ENCODE measurements around the gene TM2D1.

TM2D1 gene

DNA sequence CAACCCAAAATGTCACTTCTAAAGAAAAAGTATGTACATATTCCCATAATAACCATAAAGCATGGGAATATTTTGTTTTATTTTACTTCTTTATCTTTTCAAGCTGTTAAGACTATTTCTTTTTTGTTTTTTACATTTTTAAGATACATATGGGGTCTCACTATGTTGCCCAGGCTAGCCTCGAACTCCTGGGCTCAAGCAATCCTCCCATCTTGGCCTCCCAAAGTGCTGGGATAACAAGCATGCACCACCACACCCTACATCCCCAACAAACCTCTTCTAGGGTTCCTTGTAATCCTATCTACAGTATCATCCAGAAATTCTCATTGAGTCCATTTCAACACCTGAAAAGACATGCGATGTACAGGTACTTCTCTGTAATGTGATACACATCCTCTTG, 87.5 kb downstream of the TM2D1 start:
- Histone ChIP-seq H3K4me3 (ENCODE audit: insufficient read depth, low read depth, low read length, poor library complexity, severe bottlenecking) (no peak overlapping the region), H3K27ac (ENCODE audit: insufficient read depth, low read length, poor library complexity, severe bottlenecking) (no peak overlapping the region), H3K4me1 (ENCODE audit: control insufficient read depth, insufficient read depth, low read length, poor library complexity, severe bottlenecking) (no peaks in the 10 kb centered on the region), H3K27me3 (replicated peaks; ENCODE audit: control insufficient read depth, insufficient read depth, low read length, poor library complexity, severe bottlenecking) (no peaks in the 10 kb centered on the region), H3K9me3 (ENCODE audit: control insufficient read depth, low read length) (no peaks in the 10 kb centered on the region), H3K36me3 (ENCODE audit: control insufficient read depth, insufficient read depth, low read length) (no peaks in the 10 kb centered on the region)
- DNase-seq: no peak

DNA sequence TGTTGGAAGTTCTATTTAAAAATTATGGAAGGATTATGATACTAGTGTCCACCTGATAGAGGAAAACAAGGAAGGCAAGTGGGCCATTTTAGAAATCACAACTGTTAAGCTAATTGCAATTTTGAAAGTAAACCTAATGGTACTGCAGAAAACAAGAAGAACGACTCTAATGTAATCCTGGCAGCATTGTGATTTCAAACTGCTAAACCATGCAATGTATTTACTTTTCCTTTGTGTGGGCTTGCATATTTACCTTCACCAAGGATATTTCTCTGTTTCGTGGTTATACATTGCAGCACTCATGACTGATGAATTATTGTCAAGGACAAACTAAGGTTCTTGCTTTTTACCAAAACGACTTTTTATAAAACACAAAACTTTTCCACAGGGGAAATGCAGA, 88.1 kb downstream of the TM2D1 start:
- H3K27ac ChIP-seq (ENCODE audit: insufficient read depth, low read length, poor library complexity, severe bottlenecking): no peak overlapping the region
- no peaks in the 10 kb centered on the region for H3K4me1 ChIP-seq (ENCODE audit: control insufficient read depth, insufficient read depth, low read length, poor library complexity, severe bottlenecking)
- H3K36me3 ChIP-seq (ENCODE audit: control insufficient read depth, insufficient read depth, low read length): no peaks in the 10 kb centered on the region
- no peaks in the 10 kb centered on the region for H3K9me3 ChIP-seq (ENCODE audit: control insufficient read depth, low read length)
- H3K27me3 ChIP-seq (replicated peaks; ENCODE audit: control insufficient read depth, insufficient read depth, low read length, poor library complexity, severe bottlenecking): no peaks in the 10 kb centered on the region
- no peak for DNase-seq
- H3K4me3 ChIP-seq (ENCODE audit: insufficient read depth, low read depth, low read length, poor library complexity, severe bottlenecking): no peak overlapping the region

DNA sequence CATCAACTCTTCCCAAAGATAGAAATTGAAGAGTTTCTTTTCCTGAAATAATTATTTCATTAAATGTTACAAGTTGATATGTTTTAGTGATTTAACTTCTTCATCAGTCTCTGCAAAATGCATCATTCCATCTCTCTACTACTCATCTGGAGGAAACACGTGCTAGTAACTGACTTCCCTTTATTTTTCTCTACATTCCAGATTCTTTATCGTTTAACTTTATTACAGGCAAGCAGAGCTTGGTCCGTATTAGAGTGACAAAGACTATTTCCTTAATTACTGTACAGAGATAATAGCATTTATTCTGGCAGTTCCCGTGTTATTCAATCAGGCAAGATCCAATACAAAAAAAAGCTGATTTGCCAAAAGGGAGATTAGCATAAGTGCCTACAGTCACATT, 88.6 kb downstream of the TM2D1 start:
- Histone ChIP-seq H3K27ac (ENCODE audit: insufficient read depth, low read length, poor library complexity, severe bottlenecking) (no peak overlapping the region), H3K4me1 (ENCODE audit: control insufficient read depth, insufficient read depth, low read length, poor library complexity, severe bottlenecking) (no peaks in the 10 kb centered on the region), H3K36me3 (ENCODE audit: control insufficient read depth, insufficient read depth, low read length) (no peaks in the 10 kb centered on the region), H3K4me3 (ENCODE audit: insufficient read depth, low read depth, low read length, poor library complexity, severe bottlenecking) (no peak overlapping the region), H3K27me3 (replicated peaks; ENCODE audit: control insufficient read depth, insufficient read depth, low read length, poor library complexity, severe bottlenecking) (no peaks in the 10 kb centered on the region), H3K9me3 (ENCODE audit: control insufficient read depth, low read length) (no peaks in the 10 kb centered on the region)
- no peak for DNase-seq

DNA sequence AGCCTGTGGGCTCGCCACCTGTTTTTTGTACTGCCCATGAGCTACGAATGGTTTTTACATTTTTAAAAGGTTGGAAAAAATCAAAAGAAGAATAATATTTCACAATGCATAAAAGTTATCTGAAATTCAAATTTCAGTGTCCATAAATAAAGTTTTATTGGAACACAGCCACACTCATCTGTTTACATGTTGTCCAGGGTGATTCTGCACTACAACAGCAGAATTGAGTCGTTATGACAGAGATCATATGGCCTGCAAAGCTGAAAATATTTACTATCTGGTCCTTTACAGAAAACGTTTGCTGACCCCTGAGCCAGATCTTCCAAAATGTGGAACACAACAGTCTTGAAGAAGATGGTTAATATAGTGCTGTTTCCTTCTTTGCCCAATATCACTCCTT, 89.4 kb downstream of the TM2D1 start:
- Histone ChIP-seq H3K27ac (ENCODE audit: insufficient read depth, low read length, poor library complexity, severe bottlenecking) (no peak overlapping the region), H3K27me3 (replicated peaks; ENCODE audit: control insufficient read depth, insufficient read depth, low read length, poor library complexity, severe bottlenecking) (no peaks in the 10 kb centered on the region)

DNA sequence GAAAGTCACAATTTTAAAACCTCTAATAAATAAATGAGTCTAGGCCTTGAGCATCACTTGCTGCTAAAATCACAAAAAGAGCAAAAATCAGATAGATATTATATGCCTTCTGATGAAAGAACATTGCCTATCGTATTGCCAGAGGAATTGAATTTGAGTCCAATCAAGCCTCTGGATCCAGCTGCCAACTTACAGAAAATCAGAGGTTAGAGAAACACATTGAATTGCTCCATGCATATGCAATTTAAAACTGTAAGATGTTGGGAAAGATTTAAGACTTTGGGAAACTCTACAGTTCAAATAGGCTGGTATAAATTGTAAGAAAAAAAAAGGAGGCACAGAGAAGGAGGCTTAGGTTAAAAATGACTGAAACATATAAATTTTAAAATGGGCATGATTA, 93.5 kb downstream of the TM2D1 start:
- Histone ChIP-seq H3K9me3 (ENCODE audit: control insufficient read depth, low read length) (no peaks in the 10 kb centered on the region), H3K27ac (ENCODE audit: insufficient read depth, low read length, poor library complexity, severe bottlenecking) (no peak overlapping the region), H3K27me3 (replicated peaks; ENCODE audit: control insufficient read depth, insufficient read depth, low read length, poor library complexity, severe bottlenecking) (no peaks in the 10 kb centered on the region), H3K4me3 (ENCODE audit: insufficient read depth, low read depth, low read length, poor library complexity, severe bottlenecking) (no peak overlapping the region), H3K4me1 (ENCODE audit: control insufficient read depth, insufficient read depth, low read length, poor library complexity, severe bottlenecking) (no peaks in the 10 kb centered on the region), H3K36me3 (ENCODE audit: control insufficient read depth, insufficient read depth, low read length) (no peaks in the 10 kb centered on the region)
- no peak for DNase-seq

More for the DNA sequence above, 89.4 kb downstream of the TM2D1 start:
- Histone ChIP-seq H3K4me1 (ENCODE audit: control insufficient read depth, insufficient read depth, low read length, poor library complexity, severe bottlenecking) (no peaks in the 10 kb centered on the region), H3K4me3 (ENCODE audit: insufficient read depth, low read depth, low read length, poor library complexity, severe bottlenecking) (no peak overlapping the region), H3K9me3 (ENCODE audit: control insufficient read depth, low read length) (no peaks in the 10 kb centered on the region), H3K36me3 (ENCODE audit: control insufficient read depth, insufficient read depth, low read length) (no peaks in the 10 kb centered on the region)
- DNase-seq: no peak
